ENCODE measurements around the gene HES5. TPM values are rescaled to one million over a fixed set of nuclear protein-coding genes. Genes with fewer than 3 reads are reported as not detected.

HES5 gene
- total RNA-seq, 3 donors from 2014 or later: not detected

DNA sequence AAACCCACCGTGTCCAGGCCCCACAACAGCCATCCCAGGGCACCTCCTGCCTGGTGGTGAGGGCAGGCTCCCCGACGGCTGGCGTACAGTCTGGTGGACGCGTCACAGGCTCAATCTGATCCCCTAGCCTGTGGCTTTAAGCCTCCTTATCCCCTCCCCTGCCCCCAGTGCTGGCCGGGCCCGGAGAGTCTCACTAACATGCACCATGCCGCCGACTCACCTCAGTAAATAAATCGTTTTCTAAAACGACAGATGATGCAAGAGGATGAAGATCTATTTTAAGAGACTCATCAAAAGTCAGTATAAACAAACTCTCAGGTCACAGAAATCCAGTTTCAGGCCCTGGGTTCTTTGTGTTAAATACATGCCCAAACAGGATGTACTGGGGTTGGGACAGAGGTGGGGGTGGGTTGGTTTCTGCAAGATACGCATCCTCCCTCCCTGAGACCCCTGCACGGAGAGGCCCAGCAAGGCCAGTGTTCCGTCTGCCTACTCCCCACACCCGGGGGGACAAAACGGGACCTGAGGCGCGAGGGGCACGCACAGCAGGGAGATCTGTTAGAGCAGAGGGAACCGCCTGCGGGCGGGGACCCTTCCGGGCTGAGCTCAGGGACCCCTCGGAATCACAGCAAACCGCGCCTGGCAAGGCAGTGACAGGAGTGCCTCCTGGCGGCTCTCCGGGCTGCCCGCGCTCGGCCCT, 6.7 kb downstream of the HES5 start:
- Mint-ChIP-seq H3K36me3 (ENCODE audit: insufficient read depth) (peaks cover 12% of the 10 kb centered on the region), H3K9me3 (no peaks in the 10 kb centered on the region), H3K27me3 (ENCODE audit: low read depth) (peaks cover 2% of the 10 kb centered on the region), H3K4me3 (peak overlapping the region; percentile 90), H3K4me1 (ENCODE audit: low read depth) (peaks cover 34% of the 10 kb centered on the region)
- ATAC-seq (no peak), DNase-seq (no peak)

DNA sequence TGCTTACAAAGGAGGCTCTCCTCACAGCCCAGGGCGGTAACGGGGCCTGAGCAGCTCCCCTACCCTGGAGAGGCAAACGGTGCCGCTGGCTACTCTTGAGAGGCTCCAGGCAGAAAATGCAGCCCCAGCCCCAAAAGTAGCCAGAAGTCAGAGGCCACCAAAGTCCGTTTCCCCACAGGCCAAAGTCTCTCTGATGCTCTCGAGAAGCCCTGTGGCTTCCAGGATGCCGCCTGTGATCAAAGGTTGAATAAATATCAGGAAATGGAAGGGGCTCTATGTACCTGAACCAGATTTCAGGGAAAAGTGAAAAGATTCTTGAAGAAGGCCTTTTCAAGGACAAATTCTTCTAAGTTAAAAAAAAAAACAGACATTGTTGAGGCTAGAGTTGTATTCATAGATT, 7.8 kb downstream of the HES5 start:
- no peak overlapping the region for H3K4me3 Mint-ChIP-seq
- peaks cover 2% of the 10 kb centered on the region for H3K27me3 Mint-ChIP-seq (ENCODE audit: low read depth)
- H3K4me1 Mint-ChIP-seq (ENCODE audit: low read depth): peaks cover 34% of the 10 kb centered on the region
- DNase-seq: no peak
- ATAC-seq: no peak
- peaks cover 14% of the 10 kb centered on the region for H3K36me3 Mint-ChIP-seq (ENCODE audit: insufficient read depth)
- no peaks in the 10 kb centered on the region for H3K9me3 Mint-ChIP-seq

DNA sequence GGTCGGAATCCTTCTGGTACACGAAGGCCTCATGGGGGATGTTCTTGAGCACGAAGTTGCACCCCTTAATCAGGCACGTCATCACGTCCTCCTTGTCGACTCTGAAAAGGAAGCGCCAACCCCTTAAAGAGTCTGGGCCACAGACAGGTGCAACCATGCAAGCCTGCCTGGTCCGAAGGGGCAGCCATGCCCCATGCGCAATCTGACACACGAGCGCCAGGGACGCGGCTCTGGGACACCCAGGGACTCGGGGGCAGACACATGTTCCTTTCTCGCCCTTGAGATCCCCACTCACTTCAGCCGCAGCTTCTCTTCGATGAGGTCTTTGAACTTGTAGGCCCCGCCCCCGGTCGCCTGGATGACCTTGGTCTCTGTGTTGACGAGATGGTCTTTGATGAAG, 9.3 kb downstream of the HES5 start:
- Mint-ChIP-seq H3K36me3 (ENCODE audit: insufficient read depth) (peaks cover 14% of the 10 kb centered on the region), H3K27me3 (ENCODE audit: low read depth) (no peaks in the 10 kb centered on the region), H3K4me3 (no peak overlapping the region), H3K4me1 (ENCODE audit: low read depth) (peaks cover 29% of the 10 kb centered on the region), H3K9me3 (no peaks in the 10 kb centered on the region)
- DNase-seq (no peak), ATAC-seq (no peak)

DNA sequence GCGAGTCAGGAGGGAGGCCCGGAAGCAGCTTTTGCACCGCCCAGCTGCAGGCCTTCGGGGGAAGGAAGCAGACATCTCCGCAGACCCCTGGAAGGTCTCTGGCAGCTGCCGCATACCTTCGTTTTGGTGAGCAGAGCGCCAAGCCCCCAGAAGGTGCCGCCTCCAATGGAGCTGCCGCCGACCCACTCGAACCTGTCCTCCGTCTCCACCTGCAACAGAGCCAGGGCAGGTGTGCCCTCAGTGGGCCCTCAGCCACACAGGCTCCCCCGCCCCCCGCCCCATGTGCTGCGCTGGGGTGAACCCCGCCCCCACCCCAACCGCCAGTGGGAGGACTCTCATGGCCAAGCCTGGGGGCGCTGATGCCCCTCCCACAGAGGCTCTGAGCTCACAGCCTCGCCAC, 9.9 kb downstream of the HES5 start:
- no peak overlapping the region for H3K4me3 Mint-ChIP-seq
- no peaks in the 10 kb centered on the region for H3K9me3 Mint-ChIP-seq
- peaks cover 28% of the 10 kb centered on the region for H3K4me1 Mint-ChIP-seq (ENCODE audit: low read depth)
- no peak for ATAC-seq
- peaks cover 14% of the 10 kb centered on the region for H3K36me3 Mint-ChIP-seq (ENCODE audit: insufficient read depth)
- H3K27me3 Mint-ChIP-seq (ENCODE audit: low read depth): no peaks in the 10 kb centered on the region
- DNase-seq: no peak

DNA sequence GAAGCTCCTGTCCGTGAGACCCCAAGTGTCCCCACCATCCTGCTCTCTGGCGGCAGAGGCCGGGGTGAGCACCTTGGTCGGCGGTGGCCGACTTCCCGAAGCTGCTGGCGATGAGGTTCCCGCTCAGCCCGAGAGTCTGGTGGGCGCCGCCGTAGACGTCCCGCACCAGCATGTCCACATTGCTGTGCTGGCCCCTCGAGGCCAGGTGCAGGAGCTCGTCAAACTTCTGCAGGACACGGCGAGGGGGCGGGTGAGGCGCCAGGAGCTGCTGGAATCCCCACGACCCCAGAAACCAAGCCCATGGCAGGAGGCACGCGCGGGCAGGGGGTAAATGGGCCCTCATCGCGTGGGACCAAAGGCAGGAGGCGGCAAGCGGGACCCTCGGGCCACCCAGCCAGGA, 10.3 kb downstream of the HES5 start:
- Mint-ChIP-seq H3K36me3 (ENCODE audit: insufficient read depth) (peaks cover 14% of the 10 kb centered on the region), H3K4me1 (ENCODE audit: low read depth) (peaks cover 23% of the 10 kb centered on the region), H3K27me3 (ENCODE audit: low read depth) (no peaks in the 10 kb centered on the region), H3K9me3 (no peaks in the 10 kb centered on the region), H3K4me3 (no peak overlapping the region)
- DNase-seq: no peak
- ATAC-seq: no peak

DNA sequence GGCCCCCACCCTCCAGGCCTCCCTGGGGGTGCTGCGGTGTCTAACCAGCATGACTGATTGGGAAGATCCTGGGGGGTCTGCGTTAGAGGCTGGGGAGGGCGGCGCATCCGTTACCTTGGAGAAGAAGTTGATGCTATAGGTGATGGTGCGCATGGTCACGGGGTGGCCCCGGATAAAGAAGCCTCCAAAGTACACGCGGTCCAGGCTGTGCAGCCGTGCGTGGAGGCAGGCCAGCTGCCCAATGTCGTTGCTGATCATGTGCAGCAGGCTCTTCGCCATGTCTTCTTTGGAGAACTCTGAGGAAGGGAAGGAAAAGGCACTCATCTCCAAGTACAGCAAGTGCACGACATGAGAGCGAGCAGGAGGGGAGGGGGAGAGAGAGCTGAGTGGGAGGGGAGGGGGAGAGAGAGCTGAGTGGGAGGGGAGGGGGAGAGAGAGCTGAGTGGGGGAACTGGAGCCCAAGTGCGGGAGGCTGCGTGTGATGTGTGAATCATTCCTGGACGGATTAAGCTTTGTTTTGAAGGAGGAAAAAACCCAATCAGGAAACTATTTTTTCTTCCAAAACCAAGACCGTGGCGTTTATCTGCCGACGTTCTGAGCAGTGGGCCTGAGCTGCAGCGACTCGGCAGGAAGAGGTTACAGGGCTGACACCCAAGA, 10.9 kb downstream of the HES5 start:
- H3K36me3 Mint-ChIP-seq (ENCODE audit: insufficient read depth): peaks cover 14% of the 10 kb centered on the region
- DNase-seq (no peak), ATAC-seq (no peak)
- no peaks in the 10 kb centered on the region for H3K27me3 Mint-ChIP-seq (ENCODE audit: low read depth)
- H3K9me3 Mint-ChIP-seq: no peaks in the 10 kb centered on the region
- no peak overlapping the region for H3K4me3 Mint-ChIP-seq
- H3K4me1 Mint-ChIP-seq (ENCODE audit: low read depth): peaks cover 17% of the 10 kb centered on the region

DNA sequence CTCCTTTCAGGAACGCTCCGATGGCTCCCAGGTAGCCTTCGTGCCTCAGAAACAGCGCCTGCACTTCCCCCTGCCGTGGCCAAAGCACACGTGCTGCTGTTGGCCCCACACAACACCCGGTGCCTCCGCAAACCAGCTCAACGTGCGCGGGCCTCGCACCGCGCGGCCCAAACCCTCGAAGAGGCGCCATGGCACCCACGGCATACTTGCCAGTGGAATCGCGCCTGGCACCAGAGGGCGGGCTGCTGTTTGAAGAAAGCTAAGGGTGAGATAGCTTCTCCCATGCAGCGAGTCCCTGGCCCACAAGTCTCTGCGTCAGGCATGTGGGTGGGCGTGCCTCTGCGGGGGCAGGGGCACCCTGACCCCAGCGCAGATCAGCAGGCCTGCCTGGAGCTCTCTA, 11.5 kb downstream of the HES5 start:
- ATAC-seq (no peak), DNase-seq (no peak)
- Mint-ChIP-seq H3K4me3 (no peak overlapping the region), H3K9me3 (no peaks in the 10 kb centered on the region), H3K4me1 (ENCODE audit: low read depth) (peaks cover 12% of the 10 kb centered on the region), H3K27me3 (ENCODE audit: low read depth) (no peaks in the 10 kb centered on the region), H3K36me3 (ENCODE audit: insufficient read depth) (peaks cover 14% of the 10 kb centered on the region)

DNA sequence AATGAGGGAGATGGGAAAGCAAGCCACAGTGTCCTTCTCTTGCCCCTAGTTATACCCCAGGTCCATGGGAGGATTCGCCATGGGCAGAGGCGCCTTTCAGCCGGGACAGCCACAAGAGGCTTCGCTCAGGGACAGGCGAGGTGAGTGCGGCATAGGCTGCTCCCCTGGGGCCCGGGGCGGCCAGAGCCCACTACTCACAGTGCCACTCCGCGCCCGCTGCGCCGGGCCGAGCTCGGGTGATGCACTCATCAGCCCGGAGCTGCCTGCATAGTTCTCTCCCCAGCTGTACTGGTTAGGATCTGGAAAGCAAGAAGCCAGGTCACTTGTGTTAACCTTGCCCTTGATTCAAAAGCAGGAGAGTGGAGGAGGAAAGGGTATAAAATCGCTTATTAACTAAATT, 12.1 kb downstream of the HES5 start:
- Mint-ChIP-seq H3K36me3 (ENCODE audit: insufficient read depth) (peaks cover 14% of the 10 kb centered on the region), H3K27me3 (ENCODE audit: low read depth) (no peaks in the 10 kb centered on the region), H3K4me3 (no peak overlapping the region), H3K4me1 (ENCODE audit: low read depth) (peaks cover 6% of the 10 kb centered on the region), H3K9me3 (no peaks in the 10 kb centered on the region)
- no peak for DNase-seq
- no peak for ATAC-seq

DNA sequence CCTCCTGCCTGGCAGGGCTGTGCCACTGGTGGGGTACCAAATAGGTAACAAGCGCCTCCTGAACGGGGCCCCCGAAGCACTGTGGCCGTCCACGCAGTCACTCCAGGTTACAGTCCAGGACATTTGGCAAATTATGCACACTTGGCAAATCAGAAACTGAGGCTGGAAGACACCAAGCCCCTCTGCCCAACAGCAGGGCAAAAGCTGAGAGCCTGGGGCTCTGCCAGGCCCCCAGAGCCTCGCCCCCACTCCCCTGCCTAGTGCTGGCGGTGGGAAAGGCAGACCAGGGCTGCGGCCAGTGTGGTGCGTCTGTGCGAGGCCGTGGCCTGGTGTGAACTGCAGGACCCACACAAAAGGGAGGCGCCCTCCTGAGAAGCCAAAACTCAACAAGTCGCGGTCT, 13.1 kb downstream of the HES5 start:
- ATAC-seq (no peak), DNase-seq (no peak)
- H3K36me3 Mint-ChIP-seq (ENCODE audit: insufficient read depth): peaks cover 11% of the 10 kb centered on the region
- no peaks in the 10 kb centered on the region for H3K4me1 Mint-ChIP-seq (ENCODE audit: low read depth)
- H3K27me3 Mint-ChIP-seq (ENCODE audit: low read depth): no peaks in the 10 kb centered on the region
- no peaks in the 10 kb centered on the region for H3K9me3 Mint-ChIP-seq
- H3K4me3 Mint-ChIP-seq: no peak overlapping the region

DNA sequence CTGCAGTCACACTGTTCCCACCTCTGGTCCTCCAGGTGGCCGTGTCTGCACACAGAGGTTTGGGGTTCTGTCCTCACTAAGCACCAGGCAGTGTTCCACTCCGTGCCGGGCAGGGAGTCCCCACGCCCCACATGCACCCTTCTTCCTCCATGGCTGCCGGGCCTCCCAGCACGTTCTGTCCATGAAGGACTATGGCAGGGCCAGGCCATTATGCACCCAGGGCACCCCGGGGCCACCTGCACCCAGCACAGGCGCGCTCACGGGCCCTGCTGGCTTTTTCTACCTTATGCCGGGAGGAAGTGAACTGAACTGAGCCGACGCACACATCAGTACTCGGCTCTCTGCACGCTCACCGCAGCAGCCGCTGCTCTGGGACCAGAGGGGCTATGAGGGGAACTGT, 13.9 kb downstream of the HES5 start:
- Mint-ChIP-seq H3K4me3 (no peak overlapping the region), H3K4me1 (ENCODE audit: low read depth) (no peaks in the 10 kb centered on the region), H3K36me3 (ENCODE audit: insufficient read depth) (peaks cover 16% of the 10 kb centered on the region), H3K27me3 (ENCODE audit: low read depth) (no peaks in the 10 kb centered on the region), H3K9me3 (no peaks in the 10 kb centered on the region)
- DNase-seq: no peak
- no peak for ATAC-seq

DNA sequence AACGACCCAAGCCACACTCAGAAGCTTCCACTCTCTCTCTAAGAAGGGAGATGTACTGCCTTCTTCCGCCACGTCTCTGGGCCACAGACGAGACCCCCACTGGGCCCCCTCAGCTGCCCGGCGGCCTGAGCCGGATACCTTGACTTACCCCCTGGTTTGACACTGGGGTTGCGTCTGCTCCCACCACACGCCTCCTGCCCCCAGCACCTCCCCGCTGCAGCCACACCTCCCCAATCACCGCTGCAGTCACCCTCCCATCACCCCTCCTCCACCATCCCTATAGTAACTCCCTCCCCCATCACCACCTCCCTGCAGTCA, 14.3 kb downstream of the HES5 start:
- DNase-seq (no peak), ATAC-seq (no peak)
- peaks cover 12% of the 10 kb centered on the region for H3K36me3 Mint-ChIP-seq (ENCODE audit: insufficient read depth)
- H3K27me3 Mint-ChIP-seq (ENCODE audit: low read depth): no peaks in the 10 kb centered on the region
- H3K4me1 Mint-ChIP-seq (ENCODE audit: low read depth): no peaks in the 10 kb centered on the region
- H3K9me3 Mint-ChIP-seq: no peaks in the 10 kb centered on the region
- no peak overlapping the region for H3K4me3 Mint-ChIP-seq

DNA sequence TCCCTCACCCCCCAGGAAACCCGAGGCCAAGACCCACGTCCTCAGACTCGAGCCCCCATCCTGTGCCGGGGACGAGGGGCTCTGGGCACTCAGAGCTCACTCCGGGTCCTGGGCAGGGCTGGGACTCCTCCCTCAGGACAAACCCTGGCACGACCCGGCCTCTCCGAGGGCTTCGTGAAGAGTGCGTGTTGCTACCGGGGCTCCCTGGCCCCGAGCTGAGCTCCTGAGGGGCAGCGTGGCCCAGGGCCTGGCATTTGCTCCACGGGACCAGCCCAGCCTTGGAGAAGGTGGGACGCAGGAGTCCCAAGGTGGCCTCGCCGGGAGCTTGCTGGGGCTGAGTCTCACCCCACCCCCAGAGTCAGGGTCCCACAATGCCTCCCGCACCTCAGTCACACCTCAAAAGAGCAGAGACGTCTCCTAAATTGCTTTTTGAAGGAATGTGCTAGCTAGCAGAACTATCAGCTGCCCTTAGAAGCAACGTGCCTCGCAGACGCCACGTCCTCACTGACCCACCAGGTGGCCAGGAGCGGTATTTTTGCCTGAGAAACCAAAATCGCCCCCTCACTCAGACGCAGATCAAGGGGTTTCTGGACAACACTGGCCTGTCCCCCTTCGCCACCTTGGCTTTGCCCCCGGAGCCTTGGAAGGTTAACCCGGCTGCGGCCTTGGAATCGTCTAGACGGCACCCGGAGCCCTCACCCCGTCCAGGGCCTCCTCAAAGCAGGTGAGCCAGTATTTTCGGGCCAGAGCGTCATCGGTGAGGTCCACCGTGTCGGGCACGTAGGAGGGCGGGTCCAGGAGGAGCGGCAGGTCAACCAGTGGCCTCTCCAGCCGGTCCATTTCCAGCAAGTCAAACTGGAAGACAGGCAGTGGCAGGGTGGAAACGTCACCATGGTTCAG, 14.9 kb downstream of the HES5 start:
- Mint-ChIP-seq H3K27me3 (ENCODE audit: low read depth) (no peaks in the 10 kb centered on the region), H3K36me3 (ENCODE audit: insufficient read depth) (peaks cover 9% of the 10 kb centered on the region), H3K4me1 (ENCODE audit: low read depth) (no peaks in the 10 kb centered on the region), H3K9me3 (no peaks in the 10 kb centered on the region), H3K4me3 (no peak overlapping the region)
- DNase-seq (no peak), ATAC-seq (no peak)

DNA sequence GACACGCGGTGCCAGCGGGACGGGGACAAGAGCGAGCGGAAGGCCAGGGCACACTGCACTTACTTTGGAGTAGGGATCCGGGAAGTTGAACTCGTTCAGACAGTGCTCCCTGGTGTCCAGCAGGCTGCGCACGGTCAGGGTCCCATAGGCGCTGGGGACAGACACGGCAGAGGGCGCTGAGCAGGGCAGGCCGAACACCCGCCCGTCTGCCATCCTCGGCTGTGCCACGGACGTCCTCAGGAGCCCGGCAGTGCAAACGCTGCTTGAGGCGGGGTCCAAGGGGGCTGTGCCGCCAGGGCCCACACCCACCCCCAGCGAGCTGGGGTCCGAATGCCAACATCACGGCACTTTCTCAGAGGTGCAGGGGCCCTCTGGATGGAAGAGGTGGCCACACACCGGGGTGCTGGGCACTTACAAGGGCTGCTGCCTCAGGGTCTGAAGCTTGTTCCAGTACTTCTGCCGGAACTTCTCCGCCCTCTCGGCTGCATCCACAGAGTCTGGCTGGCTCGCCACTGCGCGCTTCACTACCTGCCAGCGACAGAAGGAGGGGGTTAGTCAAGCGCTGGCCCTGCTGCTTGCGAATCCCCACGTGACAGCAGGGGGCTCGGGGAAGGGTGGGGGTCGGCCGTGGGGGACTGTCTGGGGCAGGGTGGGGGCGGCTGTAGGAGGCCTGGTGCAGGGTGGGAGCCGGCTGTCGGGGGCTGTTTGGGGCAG, 16.0 kb downstream of the HES5 start:
- no peaks in the 10 kb centered on the region for H3K9me3 Mint-ChIP-seq
- no peak for ATAC-seq
- DNase-seq: no peak
- no peaks in the 10 kb centered on the region for H3K27me3 Mint-ChIP-seq (ENCODE audit: low read depth)
- H3K4me3 Mint-ChIP-seq: no peak overlapping the region
- H3K4me1 Mint-ChIP-seq (ENCODE audit: low read depth): no peaks in the 10 kb centered on the region
- peaks cover 9% of the 10 kb centered on the region for H3K36me3 Mint-ChIP-seq (ENCODE audit: insufficient read depth)

DNA sequence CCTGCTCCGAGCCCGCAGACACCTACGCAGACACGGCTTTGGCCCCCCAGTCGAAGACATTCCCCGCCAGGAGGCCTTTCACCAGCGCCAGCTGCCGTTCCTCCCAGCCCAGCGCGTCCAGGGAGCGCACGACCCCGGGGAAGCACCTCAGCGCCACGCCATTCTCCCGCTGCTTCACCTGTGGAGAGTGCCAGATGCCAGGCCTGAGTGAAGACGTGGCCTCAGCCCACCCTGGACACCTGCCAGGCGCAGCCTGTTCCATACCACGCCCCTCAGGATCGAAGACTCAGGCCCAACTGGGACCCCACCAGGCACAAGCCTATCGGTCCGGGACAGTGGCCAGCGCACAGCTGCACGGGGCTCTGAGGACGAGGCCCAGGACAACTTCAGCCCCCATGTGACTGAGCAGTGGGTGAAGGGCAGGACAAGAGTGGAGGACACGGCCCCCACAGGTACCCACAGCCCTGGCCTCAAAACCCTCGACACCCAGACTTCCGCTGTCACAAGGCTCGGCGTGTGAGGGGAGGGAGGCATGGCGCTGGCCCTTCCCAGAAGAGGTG, 17.1 kb downstream of the HES5 start:
- Mint-ChIP-seq H3K36me3 (ENCODE audit: insufficient read depth) (peaks cover 11% of the 10 kb centered on the region), H3K4me1 (ENCODE audit: low read depth) (no peaks in the 10 kb centered on the region), H3K27me3 (ENCODE audit: low read depth) (no peaks in the 10 kb centered on the region), H3K4me3 (no peak overlapping the region), H3K9me3 (no peaks in the 10 kb centered on the region)
- DNase-seq (no peak), ATAC-seq (no peak)

Measured in activated T-cell treated with anti-CD3 and anti-CD28 coated beads, Interleukin-2, amount 50 U/mL, for 4 hours (primary cell).